Endothelial cell (in vitro differentiated cells): Measurements from ENCODE around the gene RPL28. TPM values are rescaled to one million over a fixed set of nuclear protein-coding genes. Genes with fewer than 3 reads are reported as not detected.

Source experiments
- DNase-seq: peaks from one replicate; pipeline ENCODE4 v3.0.0; 2021; ENCODE audit warnings: low spot score
- H3K27ac Mint-ChIP-seq: one replicate; pipeline ENCODE4 v1.8.0; 2021; ENCODE audit warnings: mixed read lengths, inconsistent platforms; ENCODE audit not compliant: unreplicated experiment
- H3K27me3 Mint-ChIP-seq: one replicate; pipeline ENCODE4 v1.8.0; 2021; ENCODE audit warnings: mild to moderate bottlenecking, moderate library complexity, mixed read lengths, inconsistent platforms; ENCODE audit not compliant: unreplicated experiment
- H3K36me3 Mint-ChIP-seq: one replicate; pipeline ENCODE4 v1.8.0; 2021; ENCODE audit warnings: mild to moderate bottlenecking, low read depth, mixed read lengths, inconsistent platforms; ENCODE audit not compliant: unreplicated experiment
- H3K4me1 Mint-ChIP-seq: one replicate; pipeline ENCODE4 v1.8.0; 2021; ENCODE audit warnings: mild to moderate bottlenecking, mixed read lengths, inconsistent platforms; ENCODE audit not compliant: unreplicated experiment
- H3K4me3 Mint-ChIP-seq: one replicate; pipeline ENCODE4 v1.8.0; 2021; ENCODE audit warnings: mild to moderate bottlenecking, mixed read lengths, inconsistent platforms; ENCODE audit not compliant: unreplicated experiment
- H3K9me3 Mint-ChIP-seq: one replicate; pipeline ENCODE4 v1.8.0; 2021; ENCODE audit warnings: mixed read lengths, inconsistent platforms; ENCODE audit not compliant: unreplicated experiment
- total RNA-seq: library from RNA; stranded (reverse); fragmentation: NEBNext Ultra II Directional; extraction: Animal tissue kit (Norgen Biotek cat#: 25700); gene quantifications from one replicate; pipeline ENCODE4 v1.2.1, GENCODE V29; 2021; ENCODE audit not compliant: unreplicated experiment
- TF ChIP-seq, protein P1 (sequence below): fragments of 200-600 bp; sonication (generic); IDR thresholded peaks from one replicate; pipeline ENCODE4 v1.5.0; 2021; ENCODE audit warnings: antibody characterized with exemption; ENCODE audit not compliant: unreplicated experiment

Gene RPL28
- total RNA-seq, 1 donor from 2014 or later: 3,792 TPM

DNA sequence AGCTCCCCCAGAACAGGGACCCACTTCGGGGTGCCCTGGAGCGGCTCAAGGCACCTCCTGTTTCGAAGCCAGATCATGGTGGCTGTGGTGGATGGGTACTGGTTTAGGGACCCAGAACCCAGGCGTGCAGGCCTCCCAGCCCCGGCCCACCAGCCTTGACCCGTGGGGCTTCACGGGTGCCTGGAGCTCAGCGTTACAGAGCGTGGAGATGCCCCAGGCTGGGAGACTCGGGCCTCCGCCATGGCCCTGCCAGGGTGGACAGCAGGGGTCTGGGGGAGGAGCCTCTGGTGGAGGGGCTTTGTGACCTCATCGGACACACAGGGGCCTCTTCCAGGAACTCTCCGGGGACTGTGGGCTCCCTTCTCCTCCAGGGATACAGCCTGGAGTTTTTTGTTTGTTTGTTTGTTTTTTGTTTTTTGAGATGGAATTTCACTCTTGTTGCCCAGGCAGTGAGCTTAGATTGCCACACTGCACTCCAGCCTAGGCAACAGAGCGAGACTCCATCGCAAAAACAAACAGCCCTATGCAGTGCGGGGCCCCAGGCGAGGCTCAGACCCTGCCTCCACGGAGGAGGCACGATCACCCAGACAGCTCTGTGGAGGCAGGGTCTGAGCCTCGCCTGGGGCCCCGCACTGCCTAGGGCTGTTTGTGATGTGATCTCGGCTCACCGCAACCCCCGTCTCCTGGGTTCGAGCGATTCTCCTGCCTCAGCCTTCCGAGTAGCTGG is 22.6 kb upstream of the RPL28 start, which contains the start of gene GARIN5B:
Gene GARIN5B (minus strand): TSS at position 271 of the 727 bp plus-strand sequence. CDS start 194 bp downstream, at position 77.
- Mint-ChIP-seq H3K27ac (peak within 1 kb of the TSS; percentile 36), H3K27me3 (peaks cover 17% of the 10 kb centered on the region), H3K4me3 (no peak within 1 kb of the TSS), H3K4me1 (no peaks in the 10 kb centered on the region), H3K9me3 (no peaks in the 10 kb centered on the region), H3K36me3 (no peaks in the 10 kb centered on the region)
- no peak for DNase-seq
- TF ChIP-seq, protein P1, sequence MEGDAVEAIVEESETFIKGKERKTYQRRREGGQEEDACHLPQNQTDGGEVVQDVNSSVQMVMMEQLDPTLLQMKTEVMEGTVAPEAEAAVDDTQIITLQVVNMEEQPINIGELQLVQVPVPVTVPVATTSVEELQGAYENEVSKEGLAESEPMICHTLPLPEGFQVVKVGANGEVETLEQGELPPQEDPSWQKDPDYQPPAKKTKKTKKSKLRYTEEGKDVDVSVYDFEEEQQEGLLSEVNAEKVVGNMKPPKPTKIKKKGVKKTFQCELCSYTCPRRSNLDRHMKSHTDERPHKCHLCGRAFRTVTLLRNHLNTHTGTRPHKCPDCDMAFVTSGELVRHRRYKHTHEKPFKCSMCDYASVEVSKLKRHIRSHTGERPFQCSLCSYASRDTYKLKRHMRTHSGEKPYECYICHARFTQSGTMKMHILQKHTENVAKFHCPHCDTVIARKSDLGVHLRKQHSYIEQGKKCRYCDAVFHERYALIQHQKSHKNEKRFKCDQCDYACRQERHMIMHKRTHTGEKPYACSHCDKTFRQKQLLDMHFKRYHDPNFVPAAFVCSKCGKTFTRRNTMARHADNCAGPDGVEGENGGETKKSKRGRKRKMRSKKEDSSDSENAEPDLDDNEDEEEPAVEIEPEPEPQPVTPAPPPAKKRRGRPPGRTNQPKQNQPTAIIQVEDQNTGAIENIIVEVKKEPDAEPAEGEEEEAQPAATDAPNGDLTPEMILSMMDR: no peak

DNA sequence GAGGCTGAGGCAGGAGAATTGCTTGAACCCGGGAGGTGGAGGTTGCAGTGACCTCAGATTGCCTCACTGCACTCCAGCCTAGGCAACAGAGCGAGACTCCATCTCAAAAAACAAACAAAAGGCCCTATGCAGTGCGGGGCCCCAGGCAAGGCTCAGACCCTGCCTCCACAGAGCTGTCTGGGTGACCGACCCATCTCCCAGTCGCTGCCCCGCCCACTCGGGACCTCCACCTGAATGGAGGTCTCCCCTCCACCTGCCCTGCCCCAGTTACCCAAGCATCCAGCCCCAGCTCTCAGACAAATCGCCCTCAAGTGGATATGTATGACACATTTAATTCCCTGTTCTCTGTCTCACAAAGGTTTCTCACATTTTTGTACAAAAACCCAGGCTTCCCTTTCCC is 20.5 kb upstream of the RPL28 start:
- H3K36me3 Mint-ChIP-seq: no peaks in the 10 kb centered on the region
- DNase-seq: no peak
- peaks cover 22% of the 10 kb centered on the region for H3K27me3 Mint-ChIP-seq
- no peak overlapping the region for H3K27ac Mint-ChIP-seq
- H3K9me3 Mint-ChIP-seq: no peaks in the 10 kb centered on the region
- H3K4me3 Mint-ChIP-seq: no peak overlapping the region
- H3K4me1 Mint-ChIP-seq: no peaks in the 10 kb centered on the region
- TF ChIP-seq, protein P1: no peak

DNA sequence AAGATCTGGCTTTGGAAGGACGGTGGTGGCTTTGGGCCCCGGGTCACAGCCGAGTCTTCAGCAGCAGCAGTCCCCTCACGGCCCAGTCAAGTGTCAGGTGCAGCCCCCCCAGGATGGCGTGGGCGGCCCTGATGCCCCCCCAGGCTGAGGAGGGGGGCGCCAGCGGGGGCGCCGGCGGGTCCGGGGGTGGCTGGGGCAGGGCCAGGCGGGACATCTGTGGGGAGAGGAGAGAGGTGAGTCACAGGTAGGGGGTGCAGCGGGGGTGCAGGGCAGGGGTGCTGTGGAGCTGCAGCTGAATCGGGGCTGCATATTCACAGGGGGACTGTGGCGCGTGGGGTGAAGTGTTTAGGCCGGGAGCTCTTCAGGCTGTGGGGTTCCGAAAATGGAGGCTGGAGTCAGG is 19.8 kb upstream of the RPL28 start:
- TF ChIP-seq, protein P1: no peak
- no peak overlapping the region for H3K4me3 Mint-ChIP-seq
- H3K9me3 Mint-ChIP-seq: no peaks in the 10 kb centered on the region
- no peak for DNase-seq
- H3K36me3 Mint-ChIP-seq: no peaks in the 10 kb centered on the region
- H3K27ac Mint-ChIP-seq: no peak overlapping the region
- peaks cover 4% of the 10 kb centered on the region for H3K4me1 Mint-ChIP-seq
- peaks cover 24% of the 10 kb centered on the region for H3K27me3 Mint-ChIP-seq

DNA sequence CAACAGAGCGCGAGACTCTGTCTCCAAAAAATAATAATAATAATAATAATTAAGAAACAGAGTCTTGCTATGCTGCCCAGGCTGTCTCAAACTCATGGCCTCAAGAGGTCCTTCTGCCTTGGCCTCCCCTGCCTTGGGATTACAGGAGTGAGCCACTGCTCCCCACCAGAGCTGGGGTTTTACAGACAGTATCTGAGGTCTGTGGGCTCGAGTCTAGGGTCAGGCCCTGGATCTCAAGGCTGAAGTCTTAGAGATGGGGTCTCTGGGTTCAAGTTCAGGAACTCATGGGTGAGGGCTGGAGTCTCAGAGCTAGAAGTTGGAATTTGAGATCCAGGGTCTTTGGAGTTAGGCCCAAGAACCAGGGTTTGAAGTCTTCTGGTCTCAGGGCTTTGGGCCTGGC is 18.9 kb upstream of the RPL28 start:
- Mint-ChIP-seq H3K9me3 (no peaks in the 10 kb centered on the region), H3K4me3 (no peak overlapping the region), H3K4me1 (peaks cover 5% of the 10 kb centered on the region), H3K36me3 (no peaks in the 10 kb centered on the region), H3K27me3 (peaks cover 28% of the 10 kb centered on the region), H3K27ac (no peak overlapping the region)
- TF ChIP-seq, protein P1: no peak
- DNase-seq: no peak

DNA sequence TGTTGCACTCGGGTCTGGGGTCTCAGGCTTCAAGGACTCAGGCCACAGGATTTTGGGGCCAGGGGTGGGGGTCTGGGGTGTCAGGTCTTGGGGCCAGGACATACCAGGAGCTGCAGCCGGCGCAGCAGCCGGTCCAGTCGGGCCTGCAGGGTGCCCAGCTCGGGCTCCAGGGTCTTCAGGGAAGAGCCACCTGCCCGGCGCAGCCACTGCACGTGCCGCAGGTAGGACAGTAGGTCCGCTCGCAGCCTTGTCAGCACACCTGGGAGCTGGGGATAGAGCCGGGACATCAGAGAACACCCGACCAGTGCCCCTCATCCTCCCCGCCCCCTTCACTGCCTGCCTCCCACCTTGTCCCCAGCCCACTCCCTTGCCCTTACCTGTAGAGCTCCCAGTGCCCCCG is 17.6 kb upstream of the RPL28 start:
- TF ChIP-seq, protein P1: no peak
- peaks cover 31% of the 10 kb centered on the region for H3K27me3 Mint-ChIP-seq
- H3K4me1 Mint-ChIP-seq: peaks cover 5% of the 10 kb centered on the region
- no peaks in the 10 kb centered on the region for H3K36me3 Mint-ChIP-seq
- H3K9me3 Mint-ChIP-seq: no peaks in the 10 kb centered on the region
- DNase-seq: no peak
- no peak overlapping the region for H3K4me3 Mint-ChIP-seq
- no peak overlapping the region for H3K27ac Mint-ChIP-seq
